ENCODE measurements around the gene ADAMTSL1. TPM values are rescaled to one million over a fixed set of nuclear protein-coding genes. Genes with fewer than 3 reads are reported as not detected.

The ADAMTSL1 gene
- total and polyA plus RNA-seq, 9 of the 15 experiments (the other 6 are each of a cell fraction or from before 2014, with no cell fraction given) = 0.01 TPM; not detected in 8

DNA sequence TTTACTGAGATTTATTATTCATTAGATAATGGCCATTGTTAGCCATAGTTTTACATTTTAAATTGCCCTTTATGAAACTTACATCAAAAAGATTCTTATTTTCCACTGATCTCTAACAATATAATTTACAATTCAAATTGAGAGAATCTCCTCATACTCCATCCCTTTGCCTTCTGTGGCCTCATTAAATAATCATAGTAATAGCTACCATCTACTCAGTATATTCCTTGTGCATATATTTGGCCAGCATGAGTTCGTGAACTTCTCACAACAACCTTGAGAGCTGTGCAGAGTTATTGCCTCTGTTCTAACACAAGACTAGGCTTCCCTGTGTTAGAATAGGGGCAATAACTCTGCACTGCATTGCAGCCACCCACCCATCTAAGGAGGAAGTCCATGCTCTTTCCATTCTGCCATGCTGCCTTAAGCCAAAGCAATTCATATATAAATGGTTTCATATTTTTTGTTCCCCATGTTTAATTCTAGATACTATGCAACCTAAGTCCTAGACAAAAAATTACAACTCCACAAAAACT, 99.1 kb downstream of the ADAMTSL1 start:
- Histone ChIP-seq H4K20me1 (replicated peaks; ENCODE audit: control insufficient read depth, insufficient read depth, low read length) (no peaks in the 10 kb centered on the region), H3K9ac (ENCODE audit: insufficient read depth in 1 of 2, low read depth in 2 of 2, low read length in 2 of 2) (no peak overlapping the region), H3K4me1 (replicated peaks in 1 of 2; ENCODE audit: control insufficient read depth in 2 of 2, insufficient read depth in 2 of 2, low read length in 2 of 2) (no peaks in the 10 kb centered on the region), H2AFZ (ENCODE audit: low read depth, low read length) (no peak overlapping the region), H3K4me3 (no peak overlapping the region), H3K27me3 (ENCODE audit: control insufficient read depth in 2 of 2, insufficient read depth in 2 of 2, low read length in 2 of 2) (no peaks in the 10 kb centered on the region), H3K27ac (ENCODE audit: extremely low read depth, low read depth, low read length) (no peak overlapping the region), H3K9me3 (replicated peaks; ENCODE audit: control insufficient read depth, insufficient read depth, low read depth, low read length) (no peaks in the 10 kb centered on the region), H3K4me2 (ENCODE audit: insufficient read depth, low read length) (no peak overlapping the region), H3K9me1 (ENCODE audit: control insufficient read depth, insufficient read depth, low read length) (no peaks in the 10 kb centered on the region), H3K36me3 (ENCODE audit: control insufficient read depth, insufficient read depth, low read length) (no peaks in the 10 kb centered on the region), H3K79me2 (ENCODE audit: control insufficient read depth, insufficient read depth, low read length) (no peaks in the 10 kb centered on the region)
- intact Hi-C loops (cut with micrococcal nuclease) = no loop called here
- DNase-seq (ENCODE audit: extremely low read depth in 1 of 4, low spot score in 3 of 4) (no peak), ATAC-seq (no peak), FAIRE-seq (no peak)
- WGBS (ENCODE audit: insufficient coverage, low coverage, missing lambda C conversion rate) = 0% methylated on average over 1 of the region's 1 CpG
- in situ Hi-C loops (cut with MboI) = no loop called here
- no TSS peak for BruUV-seq (replicated peaks)
- TF ChIP-seq TCFL5 (CRISPR knock-in tag; conservative IDR thresholded peaks at IDR 0.05) (no peak), TSC22D4 (tag; IDR thresholded peaks at IDR 0.05) (no peak), XRCC4 (IDR thresholded peaks at IDR 0.05; ENCODE audit: extremely low read depth, insufficient read depth, insufficient read length) (no peak), STAT5B (CRISPR knock-in tag; IDR thresholded peaks at IDR 0.05) (no peak), ZNF140 (CRISPR knock-in tag; IDR thresholded peaks at IDR 0.05) (no peak), NCOA2 (IDR thresholded peaks at IDR 0.05; ENCODE audit: partially characterized antibody in 2 of 2) (no peak), MAFF (IDR thresholded peaks at IDR 0.05; ENCODE audit: low read length) (no peak), FOSL1 (tag; conservative IDR thresholded peaks at IDR 0.05) (no peak), RBM17 (IDR thresholded peaks at IDR 0.05; ENCODE audit: borderline replicate concordance, low read depth, low read length) (no peak)
- TF ChIP-seq, protein P1, sequence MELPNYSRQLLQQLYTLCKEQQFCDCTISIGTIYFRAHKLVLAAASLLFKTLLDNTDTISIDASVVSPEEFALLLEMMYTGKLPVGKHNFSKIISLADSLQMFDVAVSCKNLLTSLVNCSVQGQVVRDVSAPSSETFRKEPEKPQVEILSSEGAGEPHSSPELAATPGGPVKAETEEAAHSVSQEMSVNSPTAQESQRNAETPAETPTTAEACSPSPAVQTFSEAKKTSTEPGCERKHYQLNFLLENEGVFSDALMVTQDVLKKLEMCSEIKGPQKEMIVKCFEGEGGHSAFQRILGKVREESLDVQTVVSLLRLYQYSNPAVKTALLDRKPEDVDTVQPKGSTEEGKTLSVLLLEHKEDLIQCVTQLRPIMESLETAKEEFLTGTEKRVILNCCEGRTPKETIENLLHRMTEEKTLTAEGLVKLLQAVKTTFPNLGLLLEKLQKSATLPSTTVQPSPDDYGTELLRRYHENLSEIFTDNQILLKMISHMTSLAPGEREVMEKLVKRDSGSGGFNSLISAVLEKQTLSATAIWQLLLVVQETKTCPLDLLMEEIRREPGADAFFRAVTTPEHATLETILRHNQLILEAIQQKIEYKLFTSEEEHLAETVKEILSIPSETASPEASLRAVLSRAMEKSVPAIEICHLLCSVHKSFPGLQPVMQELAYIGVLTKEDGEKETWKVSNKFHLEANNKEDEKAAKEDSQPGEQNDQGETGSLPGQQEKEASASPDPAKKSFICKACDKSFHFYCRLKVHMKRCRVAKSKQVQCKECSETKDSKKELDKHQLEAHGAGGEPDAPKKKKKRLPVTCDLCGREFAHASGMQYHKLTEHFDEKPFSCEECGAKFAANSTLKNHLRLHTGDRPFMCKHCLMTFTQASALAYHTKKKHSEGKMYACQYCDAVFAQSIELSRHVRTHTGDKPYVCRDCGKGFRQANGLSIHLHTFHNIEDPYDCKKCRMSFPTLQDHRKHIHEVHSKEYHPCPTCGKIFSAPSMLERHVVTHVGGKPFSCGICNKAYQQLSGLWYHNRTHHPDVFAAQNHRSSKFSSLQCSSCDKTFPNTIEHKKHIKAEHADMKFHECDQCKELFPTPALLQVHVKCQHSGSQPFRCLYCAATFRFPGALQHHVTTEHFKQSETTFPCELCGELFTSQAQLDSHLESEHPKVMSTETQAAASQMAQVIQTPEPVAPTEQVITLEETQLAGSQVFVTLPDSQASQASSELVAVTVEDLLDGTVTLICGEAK (IDR thresholded peaks at IDR 0.05) = no peak
- TF ChIP-seq, protein P1 (CRISPR knock-in tag; IDR thresholded peaks at IDR 0.05) = no peak
- ChIA-PET POLR2A (interaction anchor here (0.7 kb wide), 1 partner anchor 44 kb away, joined by 3 read pairs; no protein-coding TSS in a partner anchor), CTCF (ENCODE audit: low intra/inter-chr PET ratio) (no interaction called here)

Measured in K562 (cell line).